OCI-LY7 (cell line): ENCODE results near the gene ANP32E.

Source experiments
- CTCF ChIP-seq: fragments of 200-600 bp; sonication (generic); conservative IDR thresholded peaks from 2 replicates; pipeline ENCODE4 v1.5.1; 2014; ENCODE audit warnings: mild to moderate bottlenecking, antibody characterized with exemption, low read length, moderate library complexity, mixed read lengths
- EZH2phosphoT487 ChIP-seq: fragments of 200-600 bp; sonication (generic); IDR thresholded peaks from 2 replicates; pipeline ENCODE4 v1.6.1; 2018; ENCODE audit warnings: low read depth, borderline replicate concordance, mild to moderate bottlenecking, mixed run types, antibody characterized with exemption, low read length, moderate library complexity, mixed read lengths

GRCh38 chr1:150225546-150225945 is 10.4 kb downstream of the ANP32E start:
- TF ChIP-seq CTCF (no peak), EZH2phosphoT487 (no peak)
